KMS-11 (cell line): Measurements from ENCODE around the gene OLR1.
"Not testable (repeated sequence)": the region's sequence is repeated elsewhere in the genome, so short reads cannot be mapped to it uniquely, and the experiment has no call there.

Experiments
- H2AFZ ChIP-seq: fragments of 200-600 bp; sonication (generic); 2 replicates; pipeline ENCODE4 v1.6.1; 2016; ENCODE audit warnings: antibody characterized with exemption, mixed run types, low read depth
- H3K27ac ChIP-seq: fragments of 200-600 bp; sonication (generic); 2 replicates; pipeline ENCODE4 v1.6.1; 2016; ENCODE audit warnings: mild to moderate bottlenecking, mixed run types
- H3K27me3 ChIP-seq: fragments of 200-600 bp; sonication (generic); 2 replicates; pipeline ENCODE4 v1.6.1; 2017; ENCODE audit warnings: mild to moderate bottlenecking, low read depth, mixed run types, moderate library complexity; ENCODE audit not compliant: insufficient read depth
- H3K36me3 ChIP-seq: fragments of 200-600 bp; sonication (generic); 2 replicates; pipeline ENCODE4 v1.6.1; 2017; ENCODE audit warnings: mild to moderate bottlenecking, mixed run types; ENCODE audit not compliant: insufficient read depth
- H3K4me1 ChIP-seq: fragments of 200-600 bp; sonication (generic); 2 replicates; pipeline ENCODE4 v1.6.1; 2016; ENCODE audit warnings: mild to moderate bottlenecking, low read depth, mixed run types; ENCODE audit not compliant: poor library complexity, severe bottlenecking
- H3K4me2 ChIP-seq: fragments of 200-600 bp; sonication (generic); 2 replicates; pipeline ENCODE4 v1.7.0; 2016; ENCODE audit warnings: mild to moderate bottlenecking, mixed run types
- H3K4me3 ChIP-seq: fragments of 200-600 bp; sonication (generic); IDR thresholded peaks from 2 replicates; pipeline ENCODE4 v1.6.1; 2017; ENCODE audit warnings: low read depth, low read length, mixed read lengths; ENCODE audit not compliant: insufficient read depth
- H3K79me2 ChIP-seq: fragments of 200-600 bp; sonication (generic); 2 replicates; pipeline ENCODE4 v1.6.1; 2016; ENCODE audit warnings: low read depth, mixed run types; ENCODE audit not compliant: insufficient read depth
- H3K9ac ChIP-seq: fragments of 200-600 bp; sonication (generic); 2 replicates; pipeline ENCODE4 v1.6.1; 2016; ENCODE audit warnings: mild to moderate bottlenecking, mixed run types
- H4K20me1 ChIP-seq: fragments of 200-600 bp; sonication (generic); 2 replicates; pipeline ENCODE4 v1.6.1; 2016; ENCODE audit warnings: mild to moderate bottlenecking, mixed run types; ENCODE audit not compliant: insufficient read depth
- CTCF ChIP-seq: fragments of 200-600 bp; sonication (generic); conservative IDR thresholded peaks from 2 replicates; pipeline ENCODE4 v1.6.1; 2017; ENCODE audit warnings: low read depth, mild to moderate bottlenecking, antibody characterized with exemption, low read length, moderate library complexity, mixed read lengths

Gene OLR1

GRCh38 chr12:10191865-10192264 lies 19.9 kb upstream of the OLR1 start:
- Histone ChIP-seq H3K4me2 (no peak overlapping the region), H3K36me3 (no peaks in the 10 kb centered on the region), H3K4me1 (no peaks in the 10 kb centered on the region), H3K9ac (no peak overlapping the region), H2AFZ (no peak overlapping the region), H3K79me2 (no peaks in the 10 kb centered on the region), H3K27ac (no peak overlapping the region), H3K4me3 (no peak overlapping the region), H3K27me3 (no peaks in the 10 kb centered on the region), H4K20me1 (no peaks in the 10 kb centered on the region)
- no peak for TF ChIP-seq CTCF

- H3K27ac ChIP-seq, result no peak overlapping the region
- no peaks in the 10 kb centered on the region for H4K20me1 ChIP-seq
- TF ChIP-seq CTCF, result peak; percentile 69
- H3K9ac ChIP-seq, result no peak overlapping the region
- H3K4me2 ChIP-seq, result 0 out of 2 replicates have a peak overlapping the region, but pooled peaks have one; percentile 17
- no peak overlapping the region for H3K4me3 ChIP-seq
- H3K27me3 ChIP-seq, result no peaks in the 10 kb centered on the region
- peak overlapping the region; percentile 18; the same call in 1 of the 2 replicates for H2AFZ ChIP-seq
- no peaks in the 10 kb centered on the region for H3K36me3 ChIP-seq
- H3K79me2 ChIP-seq, result no peaks in the 10 kb centered on the region
- H3K4me1 ChIP-seq, result no peaks in the 10 kb centered on the region
Measured at GRCh38 chr12:10190558-10191388, 18.8 kb upstream of the OLR1 start.

GRCh38 chr12:10189653-10190052 lies 17.7 kb upstream of the OLR1 start:
- Histone ChIP-seq H2AFZ (no peak overlapping the region), H3K9ac (no peak overlapping the region), H3K36me3 (no peaks in the 10 kb centered on the region), H3K27me3 (no peaks in the 10 kb centered on the region), H3K27ac (no peak overlapping the region), H3K4me3 (no peak overlapping the region), H3K4me2 (no peak overlapping the region), H3K79me2 (no peaks in the 10 kb centered on the region), H3K4me1 (no peaks in the 10 kb centered on the region), H4K20me1 (no peaks in the 10 kb centered on the region)
- no peak for TF ChIP-seq CTCF

- H2AFZ ChIP-seq, H3K4me3 ChIP-seq, H3K27me3 ChIP-seq, H3K4me2 ChIP-seq, H4K20me1 ChIP-seq, H3K9ac ChIP-seq, H3K36me3 ChIP-seq, H3K27ac ChIP-seq, H3K4me1 ChIP-seq, H3K79me2 ChIP-seq: not testable (repeated sequence)
Measured at GRCh38 chr12:10186958-10187357, 15.0 kb upstream of the OLR1 start.

- H3K4me2 ChIP-seq, result no peak overlapping the region
- no peak overlapping the region for H3K4me3 ChIP-seq
- H3K9ac ChIP-seq, result no peak overlapping the region
- H3K27me3 ChIP-seq, result no peaks in the 10 kb centered on the region
- no peak for TF ChIP-seq CTCF
- H4K20me1 ChIP-seq, result no peaks in the 10 kb centered on the region
- no peaks in the 10 kb centered on the region for H3K36me3 ChIP-seq
- H3K79me2 ChIP-seq, result no peaks in the 10 kb centered on the region
- H2AFZ ChIP-seq, result no peak overlapping the region
- H3K27ac ChIP-seq, result no peak overlapping the region
- H3K4me1 ChIP-seq, result no peaks in the 10 kb centered on the region
Measured at GRCh38 chr12:10186299-10186698, 14.4 kb upstream of the OLR1 start.
